ENCODE data around the gene PROCA1. TPM values are rescaled to one million over a fixed set of nuclear protein-coding genes. Genes with fewer than 3 reads are reported as not detected.
A peak's percentile ranks its signal among the peaks of the same experiment; 100 is the strongest.

Gene PROCA1
- total RNA-seq, 3 donors from 2014 or later = 1.3 to 2.0 (median 1.8) TPM

- intact Hi-C loops (cut with DNase I, micrococcal nuclease) = no loop called here
- H3K9me3 ChIP-seq = no peaks in the 10 kb centered on the region
- no peak for TF ChIP-seq CTCF (IDR thresholded peaks at IDR 0.05)
- DNase-seq = peak; percentile 98 to 100 (median 100)
- peaks cover 6% of the 10 kb centered on the region for H3K36me3 ChIP-seq (ENCODE audit: low read depth)
- H3K4me1 ChIP-seq (ENCODE audit: low read depth) = peaks cover 30% of the 10 kb centered on the region
- peak within 1 kb of the TSS; percentile 44 for H3K4me3 ChIP-seq
- ATAC-seq = peak; percentile 72
These were observed 16.9 kb upstream of the PROCA1 start, which contains the start of gene NEK8 for GRCh38 chr17:28728364-28729200. Gene NEK8 (plus strand): TSS chr17:28728788. CDS start chr17:28728814, 26 bp downstream.

- peak; percentile 95 to 97 (median 97) for DNase-seq
- peaks cover 47% of the 10 kb centered on the region for H3K4me1 ChIP-seq (ENCODE audit: low read depth)
- intact Hi-C loops (cut with DNase I, micrococcal nuclease) = no loop called here
These were observed 15.2 kb upstream of the PROCA1 start for GRCh38 chr17:28726627-28727491.

GRCh38 chr17:28726226-28726626 lies 14.5 kb upstream of the PROCA1 start, which contains the start of gene TLCD1:
Gene TLCD1 (minus strand): TSS chr17:28726233. CDS start chr17:28726097, 136 bp downstream.
- peaks cover 9% of the 10 kb centered on the region for H3K36me3 ChIP-seq (ENCODE audit: low read depth)
- H3K4me1 ChIP-seq (ENCODE audit: low read depth) = peaks cover 54% of the 10 kb centered on the region
- no peaks in the 10 kb centered on the region for H3K9me3 ChIP-seq
- DNase-seq (peak; percentile 84 to 89 (median 88)), ATAC-seq (peak; percentile 41)
- TF ChIP-seq CTCF (IDR thresholded peaks at IDR 0.05) = no peak
- intact Hi-C loops (cut with DNase I, micrococcal nuclease) = no loop called here
- H3K4me3 ChIP-seq = peak within 1 kb of the TSS; percentile 40

More at GRCh38 chr17:28726627-28727491, 15.2 kb upstream of the PROCA1 start:
- TF ChIP-seq CTCF (IDR thresholded peaks at IDR 0.05) = peak; percentile 99
- Histone ChIP-seq H3K9me3 (no peaks in the 10 kb centered on the region), H3K4me3 (peak overlapping the region; percentile 40), H3K36me3 (ENCODE audit: low read depth) (peaks cover 9% of the 10 kb centered on the region)
- ATAC-seq = peak; percentile 71

- TF ChIP-seq CTCF (IDR thresholded peaks at IDR 0.05) = no peak
- intact Hi-C loops (cut with DNase I, micrococcal nuclease) = no loop called here
- Histone ChIP-seq H3K9me3 (no peaks in the 10 kb centered on the region), H3K4me3 (no peak overlapping the region), H3K36me3 (ENCODE audit: low read depth) (peaks cover 9% of the 10 kb centered on the region), H3K4me1 (ENCODE audit: low read depth) (peaks cover 59% of the 10 kb centered on the region)
- peak; percentile 68 to 87 (median 86) for DNase-seq
- peak; percentile 31 for ATAC-seq
These were observed 14.1 kb upstream of the PROCA1 start for GRCh38 chr17:28725660-28726225.

- Histone ChIP-seq H3K9me3 (no peaks in the 10 kb centered on the region), H3K4me1 (ENCODE audit: low read depth) (peaks cover 60% of the 10 kb centered on the region), H3K4me3 (no peak overlapping the region), H3K36me3 (ENCODE audit: low read depth) (peaks cover 9% of the 10 kb centered on the region)
- ATAC-seq (no peak), DNase-seq (no peak)
- intact Hi-C loops (cut with DNase I, micrococcal nuclease) = no loop called here
- TF ChIP-seq CTCF (IDR thresholded peaks at IDR 0.05) = no peak
These were observed 13.5 kb upstream of the PROCA1 start for GRCh38 chr17:28725166-28725659.

All from mucosa of descending colon (tissue), 3 donors.